Kidney epithelial cell (primary cell): ENCODE data around the gene CPT1C. TPM values are rescaled to one million over a fixed set of nuclear protein-coding genes. Genes with fewer than 3 reads are reported as not detected.

Experiments used
- DNase-seq: peaks from one replicate; pipeline ENCODE4 v3.0.0-alpha.2; 2010; ENCODE audit warnings: low read depth
- H3K27me3 ChIP-seq: 2 replicates; pipeline ENCODE4 v1.6.0; 2011; ENCODE audit warnings: low read length; ENCODE audit not compliant: control insufficient read depth, insufficient read depth
- H3K36me3 ChIP-seq: 2 replicates; pipeline ENCODE4 v1.5.1; 2011; ENCODE audit warnings: low read length; ENCODE audit not compliant: control insufficient read depth, insufficient read depth
- H3K4me3 ChIP-seq: 2 replicates; pipeline ENCODE4 v1.5.1; 2011; ENCODE audit warnings: low read depth, mild to moderate bottlenecking, control low read depth, low read length
- CTCF ChIP-seq: IDR thresholded peaks from 2 replicates; pipeline ENCODE4 v1.5.1; 2011; ENCODE audit warnings: mild to moderate bottlenecking, moderate library complexity, low read length, control low read depth, inconsistent platforms; ENCODE audit not compliant: insufficient read depth, poor library complexity, severe bottlenecking
- total RNA-seq: library from RNA; depleted of rRNA; stranded (reverse); fragments of >200 nt; gene quantifications from 2 replicates; pipeline ENCODE4 v1.2.3, GENCODE V29; 2015

The CPT1C gene
- total RNA-seq, 1 donor from 2014 or later: 3.4 TPM

GRCh38 chr19:49658139-49658517, 32.8 kb upstream of the CPT1C start:
- peaks cover 7% of the 10 kb centered on the region for H3K36me3 ChIP-seq
- no peak for TF ChIP-seq CTCF

GRCh38 chr19:49658566-49659442, 32.1 kb upstream of the CPT1C start:
- TF ChIP-seq CTCF: no peak
- peaks cover 7% of the 10 kb centered on the region for H3K36me3 ChIP-seq

More at GRCh38 chr19:49658139-49658517, 32.8 kb upstream of the CPT1C start:
- Histone ChIP-seq H3K27me3 (no peaks in the 10 kb centered on the region), H3K4me3 (no peak overlapping the region)
- DNase-seq: no peak

GRCh38 chr19:49660338-49660961, 30.5 kb upstream of the CPT1C start:
- H3K27me3 ChIP-seq: no peaks in the 10 kb centered on the region
- TF ChIP-seq CTCF: no peak
- H3K4me3 ChIP-seq: no peak overlapping the region
- DNase-seq: no peak
- H3K36me3 ChIP-seq: peaks cover 6% of the 10 kb centered on the region

More at GRCh38 chr19:49658566-49659442, 32.1 kb upstream of the CPT1C start:
- H3K27me3 ChIP-seq: no peaks in the 10 kb centered on the region
- H3K4me3 ChIP-seq: no peak overlapping the region
- no peak for DNase-seq

GRCh38 chr19:49662011-49662410, 28.9 kb upstream of the CPT1C start:
- no peak overlapping the region for H3K4me3 ChIP-seq
- H3K27me3 ChIP-seq: no peaks in the 10 kb centered on the region
- H3K36me3 ChIP-seq: peaks cover 6% of the 10 kb centered on the region
- TF ChIP-seq CTCF: no peak
- no peak for DNase-seq

GRCh38 chr19:49663224-49663623, 27.7 kb upstream of the CPT1C start:
- no peak for DNase-seq
- TF ChIP-seq CTCF: no peak
- Histone ChIP-seq H3K36me3 (peaks cover 4% of the 10 kb centered on the region), H3K27me3 (no peaks in the 10 kb centered on the region), H3K4me3 (no peak overlapping the region)
